Kidney (tissue), 14 donors: ENCODE results near the gene C4orf33. TPM values are rescaled to one million over a fixed set of nuclear protein-coding genes. Genes with fewer than 3 reads are reported as not detected.

Experiments used
- DNase-seq, 5 donors: peaks; one replicate each; pipeline ENCODE4 v3.0.0-alpha.2; 2013 to 2020
- FAIRE-seq: peaks from 2 replicates; lab custom pipeline; 2012; peaks lifted over from hg19 to GRCh38; lab: Jason Lieb, UNC
- H3K27ac ChIP-seq, 2 donors: one replicate each; pipeline ENCODE4 v1.7.0; 2013; ENCODE audit warnings: low read depth in 2 of 2, low read length in 2 of 2, inconsistent platforms in 1 of 2
- H3K27me3 ChIP-seq: one replicate; pipeline ENCODE4 v1.7.1; 2013; ENCODE audit warnings: low read length, inconsistent platforms; ENCODE audit not compliant: control insufficient read depth, insufficient read depth
- H3K36me3 ChIP-seq, 3 donors: one replicate each; pipeline versions ENCODE4 v1.7.0 to v1.7.1; 2013; ENCODE audit warnings: low read length in 3 of 3, control low read depth in 1 of 3, inconsistent platforms in 1 of 3; ENCODE audit not compliant: insufficient read depth in 3 of 3, control insufficient read depth in 2 of 3
- H3K4me1 ChIP-seq, 3 donors: one replicate each; pipeline versions ENCODE4 v1.7.0 to v1.7.1; 2013; ENCODE audit warnings: low read length in 3 of 3, inconsistent platforms in 1 of 3, low read depth in 1 of 3; ENCODE audit not compliant: control insufficient read depth in 2 of 3, insufficient read depth in 2 of 3
- H3K4me3 ChIP-seq, 3 donors: one replicate each; pipeline versions ENCODE4 v1.7.0 to v1.8.1; 2013; ENCODE audit warnings: low read length in 3 of 3, control low read depth in 1 of 3, inconsistent platforms in 1 of 3
- H3K9ac ChIP-seq, 3 donors: one replicate each; pipeline versions ENCODE4 v1.7.0 to v1.7.1; 2013; ENCODE audit warnings: low read length in 3 of 3, control low read depth in 1 of 3, inconsistent platforms in 1 of 3
- H3K9me3 ChIP-seq, 3 donors: one replicate each; pipeline versions ENCODE4 v1.7.0 to v1.7.1; 2013; ENCODE audit warnings: low read length in 3 of 3, control low read depth in 1 of 3, inconsistent platforms in 1 of 3; ENCODE audit not compliant: control insufficient read depth in 2 of 3, insufficient read depth in 1 of 3
- CTCF ChIP-seq: IDR thresholded peaks from 3 replicates; pipeline ENCODE4 v1.5.1; 2012; ENCODE audit warnings: mild to moderate bottlenecking, moderate library complexity, borderline replicate concordance; ENCODE audit not compliant: insufficient read depth; ENCODE audit errors: extremely low read depth
- intact Hi-C: fragments of 100-400 bp; cut with DNase I; formaldehyde crosslinking; loops from one replicate; pipeline ENCODE4 v1.11.1; 2022
- polyA plus RNA-seq: library from polyadenylated mRNA; stranded (reverse); fragments of 350-450 nt; fragmentation: Illumina TruSeq; extraction: RNeasy Lipid Tissue Mini Kit (QIAGEN cat#74804); gene quantifications from one replicate; pipeline ENCODE4 v1.2.3, GENCODE V29; 2014; ENCODE audit warnings: low read depth, low replicate concordance; ENCODE audit not compliant: insufficient read depth
- total RNA-seq: library from RNA; stranded (reverse); fragmentation: NEBNext Ultra II Directional; extraction: Animal tissue kit (Norgen Biotek cat#: 25700); gene quantifications from one replicate; pipeline ENCODE4 v1.2.1, GENCODE V29; 2021
- donor health status: control.
- donor health status: control.
- donor health status: control.
- donor health status: control.
- donor health status: control.
- donor health status: DM: yes; HTN: yes; CAD: no.
- donor health status: Normal renal cell carcinoma (clear cell type).

The C4orf33 gene
- total and polyA plus RNA-seq, 2 donors from 2014 or later: 13.6 to 26.7 TPM

- no peaks in the 10 kb centered on the region for H3K36me3 ChIP-seq
- H3K9ac ChIP-seq: no peak overlapping the region
- no peaks in the 10 kb centered on the region for H3K9me3 ChIP-seq
- H3K4me3 ChIP-seq: no peak overlapping the region
- no peak for FAIRE-seq
- H3K27ac ChIP-seq: no peak overlapping the region
- no peak for TF ChIP-seq CTCF
- H3K27me3 ChIP-seq: no peaks in the 10 kb centered on the region
- H3K4me1 ChIP-seq: no peaks in the 10 kb centered on the region
- no peak for DNase-seq
- intact Hi-C loops: no loop called here
Measured at GRCh38 chr4:129162450-129162849, 66.5 kb downstream of the C4orf33 start.

- no peak for FAIRE-seq
- Histone ChIP-seq H3K36me3 (no peaks in the 10 kb centered on the region), H3K27ac (no peak overlapping the region), H3K27me3 (no peaks in the 10 kb centered on the region), H3K9me3 (no peaks in the 10 kb centered on the region), H3K4me1 (no peaks in the 10 kb centered on the region), H3K4me3 (no peak overlapping the region), H3K9ac (no peak overlapping the region)
- intact Hi-C loops: no loop called here
- TF ChIP-seq CTCF: no peak
- DNase-seq: no peak
Measured at GRCh38 chr4:129163427-129163826, 67.5 kb downstream of the C4orf33 start.

- intact Hi-C loops: no loop called here
- Histone ChIP-seq H3K4me1 (no peaks in the 10 kb centered on the region), H3K36me3 (no peaks in the 10 kb centered on the region), H3K27me3 (no peaks in the 10 kb centered on the region), H3K9me3 (no peaks in the 10 kb centered on the region), H3K27ac (no peak overlapping the region), H3K9ac (no peak overlapping the region), H3K4me3 (no peak overlapping the region)
- no peak for DNase-seq
- TF ChIP-seq CTCF: no peak
- no peak for FAIRE-seq
Measured at GRCh38 chr4:129164243-129164642, 68.3 kb downstream of the C4orf33 start.

Other genes starting within 250 kb of the C4orf33 start
- 16.0 TPM for gene SCLT1, start 2.6 kb upstream of the C4orf33 start, total RNA-seq
- gene SCLT1, start 2.6 kb upstream of the C4orf33 start, polyA plus RNA-seq: 3.0 TPM